Measurements from ENCODE around the gene SLC25A25. TPM values are rescaled to one million over a fixed set of nuclear protein-coding genes. Genes with fewer than 3 reads are reported as not detected.
"Not testable (repeated sequence)": the region's sequence is repeated elsewhere in the genome, so short reads cannot be mapped to it uniquely, and the experiment has no call there.

The SLC25A25 gene
- 89.5 TPM for total RNA-seq
- long read RNA-seq, transcript SLC25A25-203 (10 exons, 3,431 nt), result minor isoform, 25 of 199 reads
- long read RNA-seq, transcript SLC25A25-201 (10 exons, 3,474 nt), result major isoform, 106 of 199 reads
- long read RNA-seq, partial matches to known transcripts, result 30 of 199 reads
- long read RNA-seq, other reads (novel, unspliced or antisense), result 38 of 199 reads

- DNase-seq (ENCODE audit: low spot score), result peak; percentile 100
Measured at GRCh38 chr9:128067645-128068385, at the start of gene SLC25A25. TSS of gene SLC25A25 (plus strand) at chr9:128068232. CDS start at chr9:128068320, 88 bp downstream.

GRCh38 chr9:128020692-128021091, 47.3 kb upstream of the SLC25A25 start:
- DNase-seq (ENCODE audit: low spot score), result no peak

DNA sequence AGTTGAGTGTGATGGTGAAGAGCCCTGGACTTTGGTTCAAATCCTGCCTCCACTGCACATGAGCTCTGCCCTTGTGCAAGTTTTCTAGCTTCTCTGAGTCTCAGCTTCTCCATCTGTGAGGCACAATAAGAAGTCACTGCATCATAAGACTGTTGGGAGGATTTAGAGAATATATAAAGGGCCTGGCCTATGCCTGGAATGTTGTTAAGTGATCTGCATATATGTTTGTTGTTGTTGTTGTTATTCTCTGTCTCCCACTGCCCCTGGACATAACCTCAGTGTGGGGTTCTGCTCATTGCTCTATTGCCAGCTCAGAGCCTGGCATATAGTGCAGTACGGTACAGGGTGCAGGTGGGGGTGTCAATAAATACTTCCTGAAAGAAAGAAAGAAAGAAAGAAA, 46.9 kb upstream of the SLC25A25 start:
- DNase-seq (ENCODE audit: low spot score), result no peak

- DNase-seq (ENCODE audit: low spot score), result no peak
Measured at GRCh38 chr9:128022886-128023285, 45.1 kb upstream of the SLC25A25 start.

GRCh38 chr9:128023671-128024070, 44.4 kb upstream of the SLC25A25 start:
- DNase-seq (ENCODE audit: low spot score), result not testable (repeated sequence)

- no peak for DNase-seq (ENCODE audit: low spot score)
Measured at GRCh38 chr9:128024761-128025308, 43.2 kb upstream of the SLC25A25 start.

DNA sequence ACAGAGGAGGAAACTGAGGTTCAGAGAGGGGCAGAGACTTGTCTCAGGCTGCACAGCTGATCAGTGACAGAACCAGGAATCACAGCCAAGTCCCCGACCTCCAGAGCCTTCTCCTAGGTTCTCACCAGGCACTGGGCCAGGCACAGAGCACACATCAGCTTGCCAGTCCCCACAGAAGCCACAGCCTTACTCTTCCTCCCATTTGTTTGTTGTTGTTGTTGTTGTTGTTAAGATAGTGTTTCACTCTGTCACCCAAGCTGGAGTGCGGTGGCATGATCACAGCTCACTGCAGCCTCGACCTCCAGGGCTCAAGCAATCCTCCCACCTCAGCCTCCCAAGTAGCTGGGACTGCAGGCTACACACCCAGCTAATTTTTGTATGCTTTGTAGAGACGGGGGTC, 42.3 kb upstream of the SLC25A25 start:
- no peak for DNase-seq (ENCODE audit: low spot score)

- DNase-seq (ENCODE audit: low spot score), result no peak
Measured at GRCh38 chr9:128026255-128026772, 41.7 kb upstream of the SLC25A25 start.

DNA sequence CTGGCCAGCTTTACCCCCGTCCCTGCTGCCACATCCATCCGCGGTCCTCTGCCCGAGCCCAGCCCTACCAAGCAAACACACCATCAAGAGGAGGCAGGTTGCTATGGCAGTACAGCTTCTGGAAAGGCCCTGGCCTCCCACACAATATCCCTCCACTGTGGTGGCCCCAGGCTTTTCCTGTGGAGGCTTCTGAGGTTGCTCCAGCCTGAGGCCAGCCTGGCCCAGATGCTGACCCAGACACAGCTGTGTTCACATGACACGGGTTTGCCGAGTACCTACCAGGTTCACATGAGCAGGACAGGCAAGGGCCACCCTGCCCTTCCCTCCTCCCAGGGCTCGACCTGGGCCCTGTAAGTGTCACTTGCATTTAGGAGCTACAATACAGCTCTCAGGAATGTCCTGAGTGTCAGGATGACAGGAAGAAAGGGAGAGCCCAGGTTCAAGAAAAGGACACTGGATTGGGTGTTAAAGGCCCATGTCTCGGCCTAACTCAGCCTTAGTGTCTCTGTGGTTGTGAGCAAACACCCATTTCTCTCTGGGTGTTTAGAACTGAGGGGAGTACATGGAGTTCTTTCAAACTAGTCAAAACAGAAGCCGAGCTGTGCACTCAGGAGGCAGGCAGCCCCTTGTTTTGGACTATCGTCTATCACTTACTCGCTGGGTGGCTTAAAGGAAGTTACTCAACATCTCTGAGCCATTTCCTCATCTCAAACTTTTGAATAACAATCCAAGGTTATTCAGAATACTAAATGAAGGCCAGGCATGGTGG, 41.1 kb upstream of the SLC25A25 start:
- DNase-seq (ENCODE audit: low spot score), result no peak

DNA sequence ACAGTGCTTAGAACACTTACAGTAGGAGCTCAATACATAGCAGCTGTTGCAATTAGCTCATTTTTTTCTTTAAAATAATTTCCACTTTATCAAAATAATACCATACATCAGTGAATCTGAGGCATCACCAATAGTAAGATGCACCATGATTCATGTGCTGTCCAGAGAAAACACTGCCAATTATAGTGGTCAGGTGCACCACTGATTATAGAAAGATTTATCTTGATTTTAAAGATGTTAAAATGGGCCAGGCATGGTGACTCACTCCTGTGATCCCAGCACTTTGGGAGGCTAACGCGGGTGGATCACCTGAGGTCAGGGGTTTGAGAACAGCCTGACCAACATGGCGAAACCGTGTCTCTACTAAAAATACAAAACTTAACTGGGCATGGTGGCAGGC, 40.3 kb upstream of the SLC25A25 start:
- no peak for DNase-seq (ENCODE audit: low spot score)

- no peak for DNase-seq (ENCODE audit: low spot score)
Measured at GRCh38 chr9:128033609-128034008, 34.4 kb upstream of the SLC25A25 start.

- DNase-seq (ENCODE audit: low spot score), result no peak
Measured at GRCh38 chr9:128034821-128035652, 33.0 kb upstream of the SLC25A25 start.

GRCh38 chr9:128036522-128036921, 31.5 kb upstream of the SLC25A25 start:
- not testable (repeated sequence) for DNase-seq (ENCODE audit: low spot score)

- DNase-seq (ENCODE audit: low spot score), result not testable (repeated sequence)
Measured at GRCh38 chr9:128040783-128041182, 27.2 kb upstream of the SLC25A25 start.

DNA sequence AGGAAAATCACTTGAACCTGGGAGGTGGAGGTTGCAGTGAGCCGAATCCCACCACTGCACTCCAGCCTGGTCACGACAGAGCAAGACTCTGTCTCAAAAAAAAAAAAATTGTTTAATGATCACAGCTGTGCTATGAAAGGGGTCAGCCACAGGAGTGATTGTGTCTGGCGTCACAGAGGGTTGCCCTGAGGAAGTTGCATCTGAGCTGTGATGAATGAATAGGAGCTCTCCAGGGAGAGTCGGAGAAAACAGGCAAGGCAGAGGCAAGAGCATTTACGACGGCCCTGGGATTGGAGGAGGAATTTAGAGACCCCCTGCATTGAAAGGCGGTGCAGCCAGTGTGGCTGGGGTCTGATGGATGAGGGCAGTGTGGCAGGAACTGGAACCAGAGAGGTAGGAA, 26.0 kb upstream of the SLC25A25 start:
- no peak for DNase-seq (ENCODE audit: low spot score)

DNA sequence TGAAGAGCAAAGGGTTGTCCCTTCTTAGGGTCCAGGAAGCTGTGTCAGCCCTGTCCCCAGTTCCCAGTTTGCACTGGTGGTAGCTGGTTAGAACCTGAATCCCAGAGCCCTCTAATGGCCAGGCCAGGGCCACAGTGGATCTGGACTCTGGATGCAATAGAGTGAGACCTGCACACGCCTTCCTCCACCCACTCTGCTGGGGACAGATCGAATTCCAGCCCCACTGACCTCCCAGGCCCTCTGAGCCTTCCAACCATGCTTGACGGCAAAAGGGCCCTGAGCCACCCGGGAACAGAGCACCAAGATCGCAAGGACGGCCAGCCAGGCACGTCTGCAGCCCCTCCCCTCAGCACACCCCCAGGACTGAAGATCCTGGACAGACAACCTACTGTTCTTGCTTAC, 24.6 kb upstream of the SLC25A25 start:
- DNase-seq (ENCODE audit: low spot score), result no peak

GRCh38 chr9:128045409-128045808, 22.6 kb upstream of the SLC25A25 start:
- not testable (repeated sequence) for DNase-seq (ENCODE audit: low spot score)

GRCh38 chr9:128045831-128046230, 22.2 kb upstream of the SLC25A25 start:
- no peak for DNase-seq (ENCODE audit: low spot score)

DNA sequence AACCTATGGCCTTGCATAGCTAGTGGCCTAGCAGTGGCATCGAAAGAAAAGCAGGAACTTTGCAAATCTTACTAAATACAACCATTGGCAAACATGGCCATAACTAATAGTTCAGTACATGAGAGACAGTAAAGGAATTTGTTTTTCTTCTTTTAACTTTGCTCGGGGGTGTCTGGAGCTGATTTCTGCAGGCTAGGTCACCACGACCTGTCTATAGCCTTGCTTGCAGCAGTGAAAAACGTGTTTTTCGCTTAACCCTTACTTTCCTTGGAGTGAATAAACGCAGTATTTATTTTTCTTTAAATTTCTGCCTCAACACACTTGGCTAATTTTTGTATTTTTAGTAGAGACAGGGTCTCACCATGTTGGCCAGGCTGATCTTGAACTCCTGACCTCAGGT, 20.8 kb upstream of the SLC25A25 start:
- no peak for DNase-seq (ENCODE audit: low spot score)

DNA sequence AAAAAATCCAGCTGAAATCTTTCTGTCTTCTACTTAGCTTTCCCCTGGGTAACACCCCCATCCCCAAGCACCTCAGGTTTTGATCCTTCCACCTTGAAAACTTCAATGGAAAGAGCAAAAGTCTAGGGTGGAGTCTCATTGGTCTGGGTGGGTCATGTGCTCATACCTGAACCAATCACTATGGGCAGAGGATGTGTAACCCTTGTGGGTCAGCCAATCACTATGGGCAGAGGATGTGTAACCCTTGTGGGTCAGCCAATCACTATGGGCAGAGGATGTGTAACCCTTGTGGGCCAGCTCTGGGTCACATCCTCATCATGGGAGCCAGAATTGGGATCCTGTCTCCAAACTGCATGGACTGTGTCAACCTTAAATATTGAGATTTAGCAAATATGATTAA, 19.4 kb upstream of the SLC25A25 start:
- no peak for DNase-seq (ENCODE audit: low spot score)

DNA sequence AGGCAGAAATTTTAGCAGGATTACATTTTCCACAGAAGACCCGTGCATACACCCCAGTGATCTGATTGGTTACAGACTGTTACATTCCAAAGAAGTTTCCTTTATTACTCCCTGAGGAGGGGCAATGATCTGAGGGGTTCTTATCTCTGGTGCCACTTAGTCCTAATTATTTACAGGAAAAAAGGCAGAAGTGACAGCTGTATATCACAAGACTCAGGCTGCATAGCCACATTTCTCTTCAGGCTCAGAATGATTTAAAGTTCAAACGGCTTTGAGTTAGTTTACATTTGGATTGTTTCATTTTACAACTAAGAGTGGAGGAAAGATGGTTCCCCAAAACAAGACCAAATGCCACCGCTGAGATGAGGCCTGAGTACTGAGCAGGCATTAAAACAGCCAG, 18.2 kb upstream of the SLC25A25 start:
- DNase-seq (ENCODE audit: low spot score), result no peak

Data from mesenteric fat pad (tissue), 1 donor.